Activated naive CD4-positive, alpha-beta T cell treated with anti-CD3 and anti-CD28 coated beads, Interleukin-2, amount 50 U/mL, for 24 hours (primary cell): ENCODE data around the gene GLYAT.
"Not testable (repeated sequence)": the region's sequence is repeated elsewhere in the genome, so short reads cannot be mapped to it uniquely, and the experiment has no call there.

Source experiments
- H3K27ac Mint-ChIP-seq: one replicate; pipeline ENCODE4 v1.8.0; 2021; ENCODE audit warnings: mild to moderate bottlenecking, mixed read lengths
- H3K27me3 Mint-ChIP-seq: one replicate; pipeline ENCODE4 v1.8.0; 2021; ENCODE audit warnings: mixed read lengths
- H3K36me3 Mint-ChIP-seq: one replicate; pipeline ENCODE4 v1.8.0; 2021; ENCODE audit warnings: mixed read lengths
- H3K4me1 Mint-ChIP-seq: one replicate; pipeline ENCODE4 v1.8.0; 2021; ENCODE audit warnings: mixed read lengths
- H3K4me3 Mint-ChIP-seq: one replicate; pipeline ENCODE4 v1.8.0; 2021; ENCODE audit warnings: mild to moderate bottlenecking, mixed read lengths
- H3K9me3 Mint-ChIP-seq: one replicate; pipeline ENCODE4 v1.8.0; 2021; ENCODE audit warnings: mixed read lengths

GLYAT gene

DNA sequence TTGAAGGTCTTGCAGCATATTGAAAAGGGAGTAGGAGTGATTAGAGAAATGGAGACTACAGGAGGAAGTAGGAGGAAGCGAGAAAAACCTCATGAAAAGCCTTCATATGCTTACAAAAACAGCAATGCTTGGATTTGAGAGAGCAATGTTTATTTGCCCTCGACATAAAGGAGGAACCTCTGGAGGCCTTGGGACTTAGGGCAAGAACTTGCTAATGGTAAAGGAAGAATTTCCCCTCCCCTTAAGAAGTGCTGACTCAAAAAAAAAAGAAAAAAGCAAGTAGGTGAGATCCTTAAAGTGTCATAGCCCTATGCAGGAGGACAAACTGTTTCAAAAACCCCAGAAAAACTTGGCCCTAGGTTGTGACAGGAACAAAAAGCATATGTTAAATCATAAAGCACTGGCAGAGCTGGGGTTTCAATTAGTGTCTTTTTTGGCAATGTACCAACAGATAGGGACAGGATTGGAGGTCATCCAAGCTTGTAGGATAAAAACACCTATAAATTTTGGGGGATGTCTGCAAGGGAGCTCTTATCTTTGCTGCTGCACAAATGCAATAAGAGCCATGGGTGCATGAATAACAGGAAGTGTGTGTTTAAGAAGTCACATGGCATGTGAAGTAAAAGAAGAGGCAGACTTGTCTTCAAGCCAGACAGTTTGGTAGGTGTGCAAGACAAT lies 4.9 kb downstream of the GLYAT start:
- Mint-ChIP-seq H3K4me1 (peaks cover 62% of the 10 kb centered on the region), H3K27ac (peak overlapping the region; percentile 96), H3K36me3 (no peaks in the 10 kb centered on the region), H3K9me3 (peaks cover 5% of the 10 kb centered on the region), H3K4me3 (peak overlapping the region; percentile 54), H3K27me3 (no peaks in the 10 kb centered on the region)

- no peaks in the 10 kb centered on the region for H3K4me1 Mint-ChIP-seq
Observed at GRCh38 chr11:58719406-58720117, 12.2 kb downstream of the GLYAT start.

DNA sequence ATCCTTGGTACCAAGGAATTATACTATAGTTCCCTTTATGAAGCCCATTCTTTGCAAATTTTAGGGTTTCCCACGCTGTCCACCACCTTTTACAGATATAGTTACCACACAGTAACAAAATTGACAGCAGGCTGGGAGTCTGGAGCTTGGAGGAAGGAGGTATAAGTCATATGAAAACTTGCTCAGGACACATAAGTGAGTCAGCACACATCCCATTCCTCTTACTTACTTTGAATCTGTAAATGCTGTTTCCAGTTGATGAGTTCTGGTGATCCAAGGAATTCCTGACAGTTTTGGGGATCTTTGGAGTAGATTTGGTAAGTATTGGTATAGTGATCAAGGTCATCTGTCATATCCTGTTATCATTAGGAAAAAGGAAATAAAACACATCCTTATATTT lies 19.2 kb downstream of the GLYAT start:
- H3K4me1 Mint-ChIP-seq, result no peaks in the 10 kb centered on the region
- no peak overlapping the region for H3K4me3 Mint-ChIP-seq
- no peaks in the 10 kb centered on the region for H3K27me3 Mint-ChIP-seq
- no peaks in the 10 kb centered on the region for H3K9me3 Mint-ChIP-seq
- H3K36me3 Mint-ChIP-seq, result peaks cover 1% of the 10 kb centered on the region
- H3K27ac Mint-ChIP-seq, result no peak overlapping the region

More at GRCh38 chr11:58719406-58720117, 12.2 kb downstream of the GLYAT start:
- Mint-ChIP-seq H3K9me3 (no peaks in the 10 kb centered on the region), H3K27me3 (no peaks in the 10 kb centered on the region), H3K27ac (no peak overlapping the region), H3K4me3 (no peak overlapping the region), H3K36me3 (peaks cover 2% of the 10 kb centered on the region)

DNA sequence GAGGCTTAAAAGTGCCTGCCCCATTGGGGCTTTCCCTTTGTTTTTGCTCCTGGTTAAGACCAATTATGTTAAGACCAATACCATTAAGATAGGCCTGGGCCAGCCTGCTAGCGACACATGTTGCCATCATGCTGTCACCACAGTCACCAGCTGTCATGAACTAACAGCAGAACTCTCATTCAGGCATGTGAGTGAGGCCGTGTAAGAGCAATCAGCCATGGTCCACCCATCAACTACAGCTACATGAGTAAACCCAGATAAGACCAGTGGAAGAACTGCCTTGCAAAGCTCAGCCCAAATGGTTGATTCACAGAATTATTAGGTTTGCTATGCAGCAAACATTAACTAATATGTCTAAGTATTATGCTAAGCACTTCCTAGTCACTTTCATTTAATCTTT lies 19.9 kb downstream of the GLYAT start:
- Mint-ChIP-seq H3K9me3 (no peaks in the 10 kb centered on the region), H3K36me3 (peaks cover 1% of the 10 kb centered on the region), H3K4me3 (no peak overlapping the region), H3K27ac (no peak overlapping the region), H3K4me1 (no peaks in the 10 kb centered on the region), H3K27me3 (no peaks in the 10 kb centered on the region)

DNA sequence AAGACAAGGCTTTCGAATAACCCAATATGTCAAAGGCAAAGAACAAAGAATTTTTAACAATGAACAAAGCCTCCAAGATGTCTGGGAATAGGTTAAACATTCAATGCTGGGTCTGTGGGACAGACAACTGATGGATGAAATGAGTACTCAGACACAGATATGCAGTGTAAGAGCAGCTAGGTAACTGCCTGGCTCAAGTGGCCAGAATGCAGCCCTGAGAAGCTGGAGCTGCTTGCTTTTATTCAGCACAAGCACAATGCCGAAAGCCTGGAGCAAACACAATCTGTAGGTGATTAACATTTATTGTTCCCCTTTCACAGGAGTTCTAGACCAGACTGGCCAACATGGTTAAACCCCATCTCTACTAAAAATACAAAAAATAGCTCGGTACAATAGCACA lies 24.0 kb downstream of the GLYAT start:
- Mint-ChIP-seq H3K36me3 (peaks cover 4% of the 10 kb centered on the region), H3K27ac (no peak overlapping the region), H3K4me1 (no peaks in the 10 kb centered on the region), H3K4me3 (no peak overlapping the region), H3K9me3 (peaks cover 13% of the 10 kb centered on the region), H3K27me3 (no peaks in the 10 kb centered on the region)

GRCh38 chr11:58696825-58697224 lies 34.9 kb downstream of the GLYAT start:
- not testable (repeated sequence) for H3K4me3 Mint-ChIP-seq, H3K27ac Mint-ChIP-seq, H3K4me1 Mint-ChIP-seq, H3K36me3 Mint-ChIP-seq, H3K9me3 Mint-ChIP-seq, H3K27me3 Mint-ChIP-seq

GRCh38 chr11:58693026-58693425 lies 38.7 kb downstream of the GLYAT start:
- H3K27ac Mint-ChIP-seq, result no peak overlapping the region
- H3K27me3 Mint-ChIP-seq, result no peaks in the 10 kb centered on the region
- H3K4me3 Mint-ChIP-seq, result no peak overlapping the region
- H3K4me1 Mint-ChIP-seq, result peaks cover 12% of the 10 kb centered on the region
- H3K9me3 Mint-ChIP-seq, result no peaks in the 10 kb centered on the region
- H3K36me3 Mint-ChIP-seq, result no peaks in the 10 kb centered on the region

GRCh38 chr11:58691675-58692074 lies 40.1 kb downstream of the GLYAT start:
- no peak overlapping the region for H3K27ac Mint-ChIP-seq
- peaks cover 15% of the 10 kb centered on the region for H3K4me1 Mint-ChIP-seq
- H3K4me3 Mint-ChIP-seq, result no peak overlapping the region
- H3K36me3 Mint-ChIP-seq, result no peaks in the 10 kb centered on the region
- H3K27me3 Mint-ChIP-seq, result no peaks in the 10 kb centered on the region
- no peaks in the 10 kb centered on the region for H3K9me3 Mint-ChIP-seq

- no peak overlapping the region for H3K27ac Mint-ChIP-seq
- no peak overlapping the region for H3K4me3 Mint-ChIP-seq
- peaks cover 31% of the 10 kb centered on the region for H3K4me1 Mint-ChIP-seq
- no peaks in the 10 kb centered on the region for H3K9me3 Mint-ChIP-seq
- H3K36me3 Mint-ChIP-seq, result no peaks in the 10 kb centered on the region
- no peaks in the 10 kb centered on the region for H3K27me3 Mint-ChIP-seq
Observed at GRCh38 chr11:58688789-58689503, 42.8 kb downstream of the GLYAT start.

GRCh38 chr11:58685973-58686722 lies 45.6 kb downstream of the GLYAT start:
- Mint-ChIP-seq H3K4me1 (peaks cover 28% of the 10 kb centered on the region), H3K27me3 (no peaks in the 10 kb centered on the region), H3K27ac (no peak overlapping the region), H3K4me3 (no peak overlapping the region), H3K36me3 (no peaks in the 10 kb centered on the region), H3K9me3 (no peaks in the 10 kb centered on the region)

DNA sequence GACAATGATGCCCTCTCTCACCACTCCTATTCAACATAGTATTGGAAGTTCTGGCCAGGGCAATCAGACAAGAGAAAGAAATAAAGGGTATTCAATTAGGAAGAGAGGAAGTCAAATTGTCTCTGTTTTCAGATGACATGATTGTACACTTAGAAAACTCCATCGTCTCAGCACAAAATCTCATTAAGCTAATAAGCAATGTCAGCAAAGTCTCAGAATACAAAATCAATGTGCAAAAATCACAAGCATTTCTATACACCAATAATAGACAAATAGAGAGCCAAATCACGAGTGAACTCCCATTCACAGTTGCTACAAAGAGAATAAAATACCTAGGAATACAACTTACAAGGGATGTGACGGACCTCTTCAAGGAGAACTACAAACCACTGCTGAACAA lies 49.1 kb downstream of the GLYAT start:
- H3K27me3 Mint-ChIP-seq, H3K36me3 Mint-ChIP-seq, H3K27ac Mint-ChIP-seq, H3K9me3 Mint-ChIP-seq, H3K4me3 Mint-ChIP-seq: not testable (repeated sequence)
- H3K4me1 Mint-ChIP-seq, result peaks cover 18% of the 10 kb centered on the region

DNA sequence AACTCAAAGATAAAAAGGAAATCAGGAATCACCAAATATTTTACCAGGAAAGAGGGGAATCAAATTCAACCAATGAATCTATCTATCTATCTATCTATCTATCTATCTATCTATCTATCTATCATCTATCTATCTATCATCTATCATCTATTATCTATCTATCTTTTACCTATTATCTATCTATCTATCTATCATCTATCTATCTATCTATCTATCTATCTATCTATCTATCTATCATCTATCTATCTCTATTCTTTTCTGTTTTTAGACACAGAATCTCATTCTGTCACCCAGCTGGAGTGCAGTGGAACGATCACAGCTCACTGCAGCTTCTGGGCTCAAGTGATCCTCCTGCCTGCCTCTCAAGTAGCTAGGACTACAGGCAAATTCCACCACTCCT lies 54.2 kb downstream of the GLYAT start:
- H3K4me3 Mint-ChIP-seq, H3K27ac Mint-ChIP-seq, H3K9me3 Mint-ChIP-seq, H3K27me3 Mint-ChIP-seq, H3K36me3 Mint-ChIP-seq, H3K4me1 Mint-ChIP-seq: not testable (repeated sequence)

DNA sequence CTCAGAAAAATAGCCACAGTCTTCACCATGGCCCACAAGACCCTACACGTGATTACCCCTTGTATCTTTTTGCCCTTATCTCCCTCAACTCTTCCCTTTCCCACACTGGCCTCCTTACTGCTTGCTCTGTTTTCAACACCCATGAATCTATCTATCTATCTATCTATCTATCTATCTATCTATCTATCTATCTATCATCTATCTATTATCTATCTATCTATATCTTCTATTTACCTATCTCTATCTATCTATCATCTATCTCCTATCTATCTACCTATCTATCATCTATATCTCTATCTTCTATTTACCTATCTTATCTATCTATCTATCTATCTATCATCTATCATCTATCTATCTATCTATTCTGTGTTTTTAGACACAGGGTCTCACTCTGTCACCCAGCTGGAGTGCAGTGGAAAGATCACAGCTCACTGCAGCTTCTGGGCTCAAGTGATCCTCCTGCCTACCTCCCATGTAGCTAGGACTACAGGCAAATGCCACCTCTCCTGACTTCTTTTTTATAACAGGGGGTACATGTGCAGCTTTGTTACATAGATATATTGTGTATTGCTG lies 55.1 kb downstream of the GLYAT start:
- Mint-ChIP-seq H3K4me1 (no peaks in the 10 kb centered on the region), H3K36me3 (no peaks in the 10 kb centered on the region), H3K4me3 (no peak overlapping the region), H3K9me3 (no peaks in the 10 kb centered on the region), H3K27me3 (no peaks in the 10 kb centered on the region), H3K27ac (no peak overlapping the region)

- H3K4me3 Mint-ChIP-seq, result no peak overlapping the region
- H3K27ac Mint-ChIP-seq, result no peak overlapping the region
- no peaks in the 10 kb centered on the region for H3K36me3 Mint-ChIP-seq
- H3K4me1 Mint-ChIP-seq, result no peaks in the 10 kb centered on the region
- no peaks in the 10 kb centered on the region for H3K9me3 Mint-ChIP-seq
- H3K27me3 Mint-ChIP-seq, result no peaks in the 10 kb centered on the region
Observed at GRCh38 chr11:58675334-58676155, 56.2 kb downstream of the GLYAT start.

- Mint-ChIP-seq H3K9me3 (no peaks in the 10 kb centered on the region), H3K27me3 (no peaks in the 10 kb centered on the region), H3K27ac (no peak overlapping the region), H3K4me3 (no peak overlapping the region), H3K4me1 (no peaks in the 10 kb centered on the region), H3K36me3 (no peaks in the 10 kb centered on the region)
Observed at GRCh38 chr11:58674609-58675008, 57.1 kb downstream of the GLYAT start.
